HK-2 (cell line): ENCODE data around the gene UBE2F.
"Not testable (repeated sequence)": the region's sequence is repeated elsewhere in the genome, so short reads cannot be mapped to it uniquely, and the experiment has no call there.

ENCODE experiments used
- DNase-seq: peaks from one replicate; pipeline ENCODE4 v3.0.0-alpha.2; 2018; ENCODE audit not compliant: unreplicated experiment

The UBE2F gene

DNA sequence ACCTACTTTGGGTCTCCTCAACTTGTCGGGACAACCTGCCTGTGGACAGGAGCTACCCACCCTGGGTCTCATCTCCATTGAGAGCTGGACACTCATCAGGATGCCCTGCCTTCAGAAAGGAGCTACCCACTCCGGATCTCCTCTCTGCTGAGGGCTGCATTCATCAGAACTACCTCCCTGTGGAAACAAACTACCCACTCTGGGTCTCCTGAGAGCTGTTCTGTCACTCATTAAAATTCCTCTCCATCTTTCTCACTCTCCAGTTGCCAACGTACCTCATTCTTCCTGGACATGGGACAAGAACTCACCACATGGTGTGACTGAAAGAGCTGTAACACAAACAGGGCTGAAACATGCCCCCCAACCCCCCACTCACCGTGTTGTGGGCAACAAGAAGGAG is 22.5 kb upstream of the UBE2F start:
- no peak for DNase-seq

- no peak for DNase-seq
These were observed 20.4 kb upstream of the UBE2F start for GRCh38 chr2:237946423-237946822.

DNA sequence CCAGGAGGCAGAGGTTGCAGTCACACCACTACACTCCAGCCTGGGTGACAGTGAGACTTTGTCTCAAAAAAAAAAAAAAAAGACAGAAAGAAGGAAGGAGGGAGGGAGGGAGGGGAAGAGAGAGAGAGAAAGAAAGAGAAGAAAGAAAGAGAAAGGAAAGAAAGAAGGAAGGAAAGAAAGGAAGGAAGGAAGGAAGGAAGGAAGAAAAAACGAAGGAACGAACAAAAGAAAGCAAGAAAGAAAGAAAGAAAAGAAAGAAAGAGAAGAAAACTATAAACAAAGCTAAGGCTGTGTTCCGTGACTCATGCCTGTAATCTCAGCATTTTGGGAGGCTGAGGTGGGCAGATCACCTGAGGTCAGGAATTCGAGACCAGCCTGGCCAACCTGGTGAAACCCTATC is 15.5 kb upstream of the UBE2F start:
- not testable (repeated sequence) for DNase-seq

GRCh38 chr2:237951878-237952277 is 14.9 kb upstream of the UBE2F start:
- DNase-seq: no peak

- no peak for DNase-seq
These were observed 14.0 kb upstream of the UBE2F start for GRCh38 chr2:237952851-237953250.

DNA sequence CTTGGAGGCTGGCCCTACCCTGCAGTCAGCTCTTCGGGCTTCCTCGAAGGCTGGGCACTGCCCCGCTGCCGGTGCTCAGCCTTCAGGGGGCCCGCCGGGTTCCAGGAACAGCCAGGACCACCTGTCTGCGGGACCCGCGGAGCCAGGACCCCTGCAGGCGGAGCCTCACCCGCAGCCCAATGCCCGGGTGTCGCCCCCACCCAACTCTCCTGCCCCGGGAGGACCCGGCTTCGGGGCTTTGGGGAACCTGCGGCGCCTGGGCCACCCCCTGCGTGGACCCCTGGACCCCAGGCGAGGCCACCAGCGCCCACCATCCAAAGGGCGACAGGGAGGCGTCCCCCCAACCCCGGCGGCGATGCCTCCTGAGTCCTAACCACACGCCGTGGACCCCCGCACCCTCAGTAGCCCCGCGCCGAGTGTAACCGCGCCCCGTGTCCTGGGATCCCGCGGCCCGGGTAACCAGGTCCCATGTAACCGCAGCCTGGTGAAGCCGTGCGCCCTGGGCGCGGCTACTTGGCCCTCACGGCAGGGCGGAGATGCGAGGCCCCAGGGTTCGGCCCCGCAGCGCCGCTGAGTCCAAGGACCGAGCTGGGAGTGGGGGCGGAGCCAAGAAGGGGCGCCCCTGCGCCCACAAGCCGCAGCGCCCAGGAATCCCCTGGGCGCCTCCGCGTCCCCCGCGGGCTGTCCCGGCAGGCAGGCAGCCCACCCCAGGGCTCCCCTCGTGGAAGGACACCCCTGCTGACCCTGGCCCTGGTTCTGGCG is 11.0 kb upstream of the UBE2F start:
- DNase-seq: no peak

DNA sequence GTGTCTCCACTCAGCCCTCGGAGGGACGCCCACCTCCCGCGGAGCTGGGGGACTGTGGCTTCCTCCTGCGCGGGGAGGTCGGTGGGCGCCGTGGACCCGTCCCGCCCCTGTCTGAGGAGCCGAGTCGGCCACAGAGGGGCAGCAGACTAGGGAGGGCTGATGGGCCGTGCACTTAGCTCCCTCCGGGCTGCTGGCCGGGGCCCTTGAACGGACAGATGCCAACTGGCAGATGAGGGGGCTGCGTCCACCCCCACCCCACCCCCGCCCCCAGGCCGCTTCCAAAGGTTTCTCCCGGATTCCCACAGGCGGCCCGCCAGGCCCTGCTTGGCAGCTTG is 10.4 kb upstream of the UBE2F start:
- no peak for DNase-seq

DNA sequence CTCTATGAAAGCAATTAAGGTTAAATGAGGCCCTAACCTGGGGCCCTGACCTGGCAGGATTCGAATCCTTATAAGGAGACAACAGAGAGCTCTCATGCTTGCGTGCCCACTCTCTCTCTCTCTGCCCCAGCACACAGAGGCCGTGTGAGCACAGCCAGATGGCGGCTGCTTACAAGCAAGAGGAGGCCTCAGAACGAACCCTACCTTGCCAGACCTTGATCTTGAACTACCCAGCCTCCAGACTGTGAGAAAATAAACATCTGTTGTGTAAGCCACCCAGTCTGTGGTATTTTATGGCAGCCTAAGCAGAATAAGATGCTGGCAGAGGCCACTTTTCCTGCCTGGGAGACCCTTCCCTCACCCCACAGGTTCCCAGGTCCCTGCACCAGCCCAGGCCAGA is 5.2 kb upstream of the UBE2F start:
- no peak for DNase-seq

GRCh38 chr2:237962432-237963084 is 4.3 kb upstream of the UBE2F start:
- DNase-seq: no peak

DNA sequence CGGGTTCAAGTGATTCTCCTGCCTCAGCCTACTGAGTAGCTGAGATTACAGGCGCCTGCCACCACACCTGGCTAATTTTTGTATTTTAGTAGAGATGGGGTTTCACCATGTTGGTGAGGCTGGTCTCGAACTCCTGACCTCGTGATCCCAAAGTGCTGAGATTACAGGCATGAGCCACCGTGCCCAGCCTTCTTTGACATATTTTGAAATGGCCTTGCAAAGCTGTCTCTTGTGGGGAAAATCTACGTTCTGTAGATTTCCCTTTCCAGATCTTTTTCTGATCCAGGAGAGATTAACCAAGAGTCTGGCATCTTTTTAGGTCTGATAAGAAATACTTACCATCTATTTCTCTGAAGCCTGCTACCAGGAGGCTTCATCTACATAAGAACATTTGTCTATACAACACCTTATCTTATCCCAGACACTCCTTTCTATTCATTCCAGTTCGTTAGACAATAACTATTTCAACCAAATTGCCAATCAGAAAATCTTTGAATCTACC is 3.3 kb upstream of the UBE2F start:
- DNase-seq: not testable (repeated sequence)

DNA sequence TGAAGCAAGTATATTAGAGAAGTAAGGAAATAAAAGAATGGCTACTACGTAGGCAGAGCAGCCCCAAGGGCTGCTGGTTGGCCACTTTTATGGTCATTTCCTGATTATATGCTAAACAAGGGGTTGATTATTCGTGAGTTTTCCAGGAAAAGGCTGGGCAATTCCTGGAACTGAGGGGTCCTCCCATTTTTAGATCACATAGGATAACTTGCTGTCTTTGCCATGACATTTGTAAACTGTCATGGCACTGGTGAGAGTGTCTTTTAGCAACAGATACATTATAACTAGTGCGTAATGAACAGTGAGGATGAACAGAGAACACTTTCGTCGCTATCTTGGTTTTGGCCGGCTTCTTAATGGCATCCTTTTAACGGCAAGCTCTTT is 2.6 kb upstream of the UBE2F start:
- no peak for DNase-seq

- DNase-seq: no peak
These were observed 2.0 kb upstream of the UBE2F start for GRCh38 chr2:237964578-237965404.

- DNase-seq: not testable (repeated sequence)
These were observed 970 bp upstream of the UBE2F start for GRCh38 chr2:237965844-237966243.

- no peak for DNase-seq
These were observed 607 bp upstream of the UBE2F start for GRCh38 chr2:237966250-237966564.

DNA sequence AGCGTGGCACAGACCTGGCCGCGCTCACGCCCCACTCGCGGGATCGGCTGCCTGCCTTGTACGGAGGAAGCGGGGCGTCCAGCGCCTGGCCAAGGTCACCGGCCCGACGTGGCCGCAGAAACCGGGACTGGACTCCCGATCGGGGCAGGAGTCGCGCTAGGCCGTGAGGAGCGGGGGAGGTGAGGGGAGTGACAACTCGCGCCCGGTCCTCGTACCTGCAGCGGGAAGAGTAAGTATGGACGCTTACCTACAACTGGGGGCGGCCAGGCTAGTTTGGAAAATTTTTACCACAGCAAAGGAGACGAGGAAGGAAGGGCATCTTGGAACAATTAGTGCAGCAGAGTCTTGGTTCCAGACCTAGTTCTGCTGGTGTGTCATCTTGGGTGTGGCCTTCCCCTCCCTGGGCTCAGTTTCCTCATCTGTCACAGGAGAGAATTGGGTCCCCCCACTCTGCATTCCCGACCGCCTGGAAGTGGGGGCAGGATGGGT is 693 bp downstream of the UBE2F start:
- peak; percentile 34 for DNase-seq

DNA sequence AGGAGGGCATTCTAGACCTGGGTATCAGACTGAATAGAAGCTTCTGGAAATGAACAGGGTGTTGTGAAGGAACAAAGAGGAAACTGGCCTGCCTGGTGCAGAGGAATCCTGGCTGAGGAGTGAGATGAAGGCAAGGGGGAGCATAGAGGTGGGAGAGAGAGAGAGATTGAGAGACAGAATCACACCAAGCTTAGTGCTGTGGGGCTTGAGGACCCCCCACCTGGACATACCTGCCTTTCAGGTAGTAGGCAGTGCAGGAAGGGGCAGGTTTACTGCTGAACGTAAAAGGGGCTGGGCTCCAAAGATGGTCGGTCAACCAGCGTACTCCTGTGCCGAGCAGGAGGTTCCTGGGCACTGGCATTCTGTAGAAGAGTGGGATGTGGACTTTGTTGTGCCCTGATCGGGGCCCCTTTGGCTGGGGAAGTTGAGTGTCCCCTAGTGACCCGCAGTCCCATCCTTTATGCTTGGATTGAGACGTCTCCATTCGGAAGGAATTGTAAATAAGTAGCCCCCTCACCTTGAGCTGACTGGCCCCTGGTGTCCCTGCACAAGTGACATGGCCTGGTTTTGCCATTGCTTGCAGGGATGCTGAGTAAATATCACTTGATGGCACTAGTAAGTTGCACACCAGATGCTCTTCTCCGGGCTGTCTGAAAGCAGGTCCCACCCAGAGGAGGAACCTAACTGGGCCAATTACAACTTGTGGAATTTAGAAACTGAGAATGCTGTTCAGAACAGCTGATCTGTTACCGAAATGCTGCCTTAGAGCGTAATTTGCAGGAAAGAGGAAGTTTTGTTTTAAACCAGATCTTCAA is 1.4 kb downstream of the UBE2F start:
- DNase-seq: no peak

DNA sequence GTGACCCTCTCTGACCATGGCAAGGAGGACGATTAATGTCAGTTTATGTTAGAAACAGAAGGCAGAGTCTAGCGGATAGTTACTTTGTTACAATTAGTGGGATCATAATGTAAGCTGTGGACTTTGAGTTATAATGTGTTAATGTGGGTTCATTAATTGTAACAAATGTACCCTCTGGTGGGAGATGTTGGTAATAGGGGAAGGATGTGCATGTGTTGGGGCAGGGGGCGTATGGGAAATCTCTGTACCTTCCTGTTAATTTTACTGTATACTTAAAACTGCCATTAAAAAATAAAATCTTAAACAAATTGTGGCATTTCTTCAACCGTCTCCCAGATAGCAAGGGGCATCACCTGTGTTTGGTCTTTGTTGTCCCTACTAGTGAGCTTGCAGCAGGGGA is 4.8 kb downstream of the UBE2F start:
- no peak for DNase-seq

GRCh38 chr2:237972211-237972610 is 5.4 kb downstream of the UBE2F start:
- no peak for DNase-seq

- no peak for DNase-seq
These were observed 6.1 kb downstream of the UBE2F start for GRCh38 chr2:237972936-237973335.

DNA sequence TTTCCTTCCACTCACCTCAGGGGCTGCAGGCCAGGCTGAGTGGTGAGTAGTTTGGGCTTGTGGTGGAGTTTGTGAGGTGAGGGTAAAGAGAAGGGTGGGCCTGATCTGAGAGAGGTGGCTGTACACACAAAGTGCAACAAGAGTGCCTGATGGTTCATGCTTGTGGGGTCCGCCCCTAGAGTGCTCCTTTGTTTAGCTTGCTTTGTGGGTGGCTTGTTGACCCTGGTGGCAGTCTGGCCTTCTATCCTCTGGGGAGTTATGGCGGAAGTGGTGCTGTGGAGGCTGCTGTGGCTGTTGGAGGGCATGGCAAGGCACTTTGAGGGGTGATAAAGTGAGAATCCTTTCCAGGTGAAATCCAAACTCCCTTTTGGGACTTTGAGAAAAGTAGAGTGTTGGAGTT is 10.6 kb downstream of the UBE2F start:
- no peak for DNase-seq

GRCh38 chr2:237978058-237978712 is 11.4 kb downstream of the UBE2F start:
- DNase-seq: no peak
